DND-41 (cell line): ENCODE data around the gene LRRC57.

Experiments used
- ATAC-seq: fragments of 200-7000 bp; cut with Tn5 transposase; 3 replicates; pipeline ENCODE4 v1.9.1; 2021; ENCODE audit warnings: low read depth; ENCODE audit not compliant: insufficient read depth
- DNase-seq: peaks from one replicate; pipeline ENCODE4 v3.0.0-alpha.2; 2020
- H2AFZ ChIP-seq: 2 replicates; pipeline ENCODE4 v1.6.0; 2012; ENCODE audit warnings: low read depth, low read length
- H3K27ac ChIP-seq: 2 replicates; pipeline ENCODE4 v1.5.1; 2012; ENCODE audit warnings: low read length, inconsistent platforms
- H3K27me3 ChIP-seq: fragments of 200-600 bp; sonication (generic); 2 replicates; pipeline ENCODE4 v1.6.0; 2012; ENCODE audit warnings: low read length, mild to moderate bottlenecking, inconsistent platforms; ENCODE audit not compliant: insufficient read depth, poor library complexity
- H3K36me3 ChIP-seq: 2 replicates; pipeline ENCODE4 v1.5.1; 2012; ENCODE audit warnings: low read length, inconsistent platforms; ENCODE audit not compliant: insufficient read depth
- H3K4me1 ChIP-seq: 2 replicates; pipeline ENCODE4 v1.5.1; 2012; ENCODE audit warnings: mild to moderate bottlenecking, low read length; ENCODE audit not compliant: insufficient read depth
- H3K4me2 ChIP-seq: 2 replicates; pipeline ENCODE4 v1.6.0; 2012; ENCODE audit warnings: mild to moderate bottlenecking, moderate library complexity, low read length, inconsistent platforms; ENCODE audit not compliant: insufficient read depth
- H3K4me3 ChIP-seq, 2 experiments: fragments of 200-600 bp in 1 of 2; shearing (Covaris generic) in 1 of 2; 2 replicates each; pipeline ENCODE4 v1.5.1; 2012 to 2016; ENCODE audit warnings: inconsistent platforms in 2 of 2, low read length in 2 of 2, mild to moderate bottlenecking in 2 of 2, low read depth in 1 of 2, moderate library complexity in 1 of 2
- H3K79me2 ChIP-seq: 2 replicates; pipeline ENCODE4 v1.6.0; 2012; ENCODE audit warnings: low read length, inconsistent platforms; ENCODE audit not compliant: insufficient read depth
- H3K9ac ChIP-seq: 2 replicates; pipeline ENCODE4 v1.6.0; 2012; ENCODE audit warnings: low read depth, mild to moderate bottlenecking, inconsistent platforms, low read length, moderate library complexity
- H3K9me3 ChIP-seq: 2 replicates; pipeline ENCODE4 v1.5.1; 2012; ENCODE audit warnings: low read length, moderate library complexity, mild to moderate bottlenecking, inconsistent platforms; ENCODE audit not compliant: insufficient read depth, severe bottlenecking
- H4K20me1 ChIP-seq: 2 replicates; pipeline ENCODE4 v1.6.0; 2012; ENCODE audit warnings: low read length; ENCODE audit not compliant: insufficient read depth
- EZH2 ChIP-seq: IDR thresholded peaks from 3 replicates; pipeline ENCODE4 v1.6.1; 2012; ENCODE audit warnings: borderline replicate concordance, low read depth, mild to moderate bottlenecking, moderate library complexity, low read length, inconsistent platforms; ENCODE audit not compliant: severe bottlenecking
- TF ChIP-seq, protein P1 (sequence below): IDR thresholded peaks from 2 replicates; pipeline ENCODE4 v1.5.1; 2012; ENCODE audit warnings: borderline replicate concordance, low read length, moderate library complexity, mild to moderate bottlenecking; ENCODE audit not compliant: poor library complexity, severe bottlenecking; ENCODE audit errors: extremely low read depth

The LRRC57 gene

GRCh38 chr15:42503825-42504224 is 44.8 kb downstream of the LRRC57 start:
- no peak overlapping the region for H3K4me3 ChIP-seq
- no peak overlapping the region for H2AFZ ChIP-seq
- ATAC-seq (no peak), DNase-seq (no peak)
- no peak overlapping the region for H3K27ac ChIP-seq
- 0 out of 2 replicates have a peak, but pooled peaks cover 2% of the 10 kb centered on the region for H4K20me1 ChIP-seq
- peaks cover 41% of the 10 kb centered on the region for H3K79me2 ChIP-seq
- H3K9ac ChIP-seq, result no peak overlapping the region
- H3K9me3 ChIP-seq, result no peaks in the 10 kb centered on the region
- TF ChIP-seq EZH2, result no peak
- TF ChIP-seq, protein P1, sequence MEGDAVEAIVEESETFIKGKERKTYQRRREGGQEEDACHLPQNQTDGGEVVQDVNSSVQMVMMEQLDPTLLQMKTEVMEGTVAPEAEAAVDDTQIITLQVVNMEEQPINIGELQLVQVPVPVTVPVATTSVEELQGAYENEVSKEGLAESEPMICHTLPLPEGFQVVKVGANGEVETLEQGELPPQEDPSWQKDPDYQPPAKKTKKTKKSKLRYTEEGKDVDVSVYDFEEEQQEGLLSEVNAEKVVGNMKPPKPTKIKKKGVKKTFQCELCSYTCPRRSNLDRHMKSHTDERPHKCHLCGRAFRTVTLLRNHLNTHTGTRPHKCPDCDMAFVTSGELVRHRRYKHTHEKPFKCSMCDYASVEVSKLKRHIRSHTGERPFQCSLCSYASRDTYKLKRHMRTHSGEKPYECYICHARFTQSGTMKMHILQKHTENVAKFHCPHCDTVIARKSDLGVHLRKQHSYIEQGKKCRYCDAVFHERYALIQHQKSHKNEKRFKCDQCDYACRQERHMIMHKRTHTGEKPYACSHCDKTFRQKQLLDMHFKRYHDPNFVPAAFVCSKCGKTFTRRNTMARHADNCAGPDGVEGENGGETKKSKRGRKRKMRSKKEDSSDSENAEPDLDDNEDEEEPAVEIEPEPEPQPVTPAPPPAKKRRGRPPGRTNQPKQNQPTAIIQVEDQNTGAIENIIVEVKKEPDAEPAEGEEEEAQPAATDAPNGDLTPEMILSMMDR, result no peak
- no peaks in the 10 kb centered on the region for H3K4me1 ChIP-seq
- H3K4me2 ChIP-seq, result no peak overlapping the region
- H3K36me3 ChIP-seq, result no peaks in the 10 kb centered on the region
- no peaks in the 10 kb centered on the region for H3K27me3 ChIP-seq

DNA sequence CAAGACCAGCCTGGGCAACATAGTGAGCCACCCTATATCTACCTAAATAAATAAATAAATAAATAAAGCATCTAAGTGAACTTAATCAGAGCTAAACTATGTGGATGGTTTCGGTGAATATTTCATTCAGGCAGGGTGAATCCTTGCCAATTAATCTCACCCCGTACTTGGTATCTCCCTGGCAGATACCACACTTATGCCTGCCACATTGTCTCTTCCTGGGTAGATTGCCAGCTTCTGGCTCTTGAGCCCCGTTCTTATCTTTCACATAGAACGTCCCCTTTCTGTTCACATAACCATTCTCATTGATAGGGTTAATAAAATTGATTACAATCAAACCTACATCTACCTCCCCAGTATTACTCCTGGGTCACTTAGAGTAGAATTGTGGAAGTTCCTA is 46.1 kb downstream of the LRRC57 start:
- H3K4me1 ChIP-seq, result peaks cover 8% of the 10 kb centered on the region; the same call in 1 of the 2 replicates
- no peak overlapping the region for H3K4me2 ChIP-seq
- H3K9me3 ChIP-seq, result no peaks in the 10 kb centered on the region
- no peak for TF ChIP-seq EZH2
- TF ChIP-seq, protein P1, result no peak
- DNase-seq, result no peak
- H3K36me3 ChIP-seq, result no peaks in the 10 kb centered on the region
- H3K4me3 ChIP-seq, result no peak overlapping the region
- peaks cover 54% of the 10 kb centered on the region for H3K79me2 ChIP-seq
- ATAC-seq, result no peak
- no peaks in the 10 kb centered on the region for H4K20me1 ChIP-seq
- H2AFZ ChIP-seq, result no peak overlapping the region
- H3K27me3 ChIP-seq, result no peaks in the 10 kb centered on the region
- no peak overlapping the region for H3K9ac ChIP-seq
- no peak overlapping the region for H3K27ac ChIP-seq

GRCh38 chr15:42499858-42500609 is 48.6 kb downstream of the LRRC57 start:
- Histone ChIP-seq H3K4me3 (no peak overlapping the region), H3K36me3 (no peaks in the 10 kb centered on the region), H3K79me2 (peaks cover 62% of the 10 kb centered on the region), H3K9ac (no peak overlapping the region), H3K27me3 (no peaks in the 10 kb centered on the region), H3K4me1 (peaks cover 23% of the 10 kb centered on the region), H3K27ac (no peak overlapping the region), H4K20me1 (no peaks in the 10 kb centered on the region), H3K9me3 (no peaks in the 10 kb centered on the region), H2AFZ (no peak overlapping the region), H3K4me2 (no peak overlapping the region)
- TF ChIP-seq EZH2, result no peak
- ATAC-seq (no peak), DNase-seq (no peak)

GRCh38 chr15:42498212-42499068 is 50.2 kb downstream of the LRRC57 start:
- H3K79me2 ChIP-seq, result peaks cover 58% of the 10 kb centered on the region
- no peak for ATAC-seq
- no peak overlapping the region for H3K27ac ChIP-seq
- no peaks in the 10 kb centered on the region for H4K20me1 ChIP-seq
- H3K9me3 ChIP-seq, result no peaks in the 10 kb centered on the region
- peaks cover 28% of the 10 kb centered on the region for H3K4me1 ChIP-seq
- no peak for DNase-seq
- H2AFZ ChIP-seq, result no peak overlapping the region
- H3K9ac ChIP-seq, result no peak overlapping the region
- H3K36me3 ChIP-seq, result no peaks in the 10 kb centered on the region
- no peak overlapping the region for H3K4me3 ChIP-seq
- TF ChIP-seq, protein P1, result no peak
- no peak for TF ChIP-seq EZH2
- H3K27me3 ChIP-seq, result no peaks in the 10 kb centered on the region
- no peak overlapping the region for H3K4me2 ChIP-seq
